ENCODE measurements around the gene FANCF.

Gene FANCF

DNA sequence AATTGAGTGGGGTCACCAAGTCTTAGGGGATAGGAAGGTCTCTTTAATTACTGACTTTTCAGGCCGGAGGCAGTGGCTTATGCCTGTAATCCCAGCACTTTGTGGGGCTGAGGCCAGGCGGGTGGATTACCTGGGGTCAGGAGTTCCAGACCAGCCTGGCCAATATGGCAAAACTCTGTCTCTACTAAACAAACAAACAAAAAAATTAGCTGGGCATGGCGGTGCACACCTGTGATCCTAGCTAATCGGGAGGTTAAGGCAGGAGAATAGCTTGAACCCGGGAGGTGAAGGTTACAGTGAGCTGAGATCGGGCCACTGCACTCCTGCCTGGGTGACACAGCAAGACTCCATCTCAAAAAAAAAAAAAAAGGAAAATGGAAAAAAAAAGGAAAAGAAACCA is 1.8 kb upstream of the FANCF start:
- no peak for DNase-seq (ENCODE audit: low read depth)
- H3K4me3 ChIP-seq (ENCODE audit: low read depth, low read length) = no peak overlapping the region

DNA sequence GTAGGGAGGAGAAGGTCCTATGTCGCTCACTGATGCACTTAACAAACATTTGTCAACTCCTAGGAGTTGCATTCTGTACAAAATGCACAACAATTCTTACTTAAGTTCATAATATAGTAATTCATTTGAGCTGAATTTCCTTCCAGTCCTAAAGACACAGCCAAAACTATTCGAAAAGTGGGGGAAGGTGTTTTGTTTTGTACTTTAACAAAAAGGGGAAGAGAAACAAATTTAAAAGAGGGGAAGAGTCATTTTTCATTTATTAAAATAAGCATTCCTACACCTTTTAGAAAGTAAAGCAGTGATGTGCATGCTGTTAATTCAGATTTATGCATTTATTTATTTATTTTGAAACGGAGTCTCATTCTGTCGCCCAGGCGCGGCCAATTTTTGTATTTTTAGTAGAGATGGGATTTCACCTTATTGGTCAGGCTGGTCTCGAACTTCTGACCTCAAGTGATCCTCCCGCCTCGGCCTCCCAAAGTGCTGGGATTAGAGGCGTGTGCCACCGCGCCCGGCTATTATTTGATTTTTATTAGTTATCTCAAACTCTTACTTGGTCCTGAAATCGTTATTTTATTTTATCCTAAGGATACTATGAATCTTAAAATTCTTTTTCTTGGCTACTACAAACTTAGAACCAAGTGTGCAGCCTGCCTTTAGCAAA is 1.1 kb upstream of the FANCF start:
- no peak for DNase-seq (ENCODE audit: low read depth)
- no peak overlapping the region for H3K4me3 ChIP-seq (ENCODE audit: low read depth, low read length)

DNA sequence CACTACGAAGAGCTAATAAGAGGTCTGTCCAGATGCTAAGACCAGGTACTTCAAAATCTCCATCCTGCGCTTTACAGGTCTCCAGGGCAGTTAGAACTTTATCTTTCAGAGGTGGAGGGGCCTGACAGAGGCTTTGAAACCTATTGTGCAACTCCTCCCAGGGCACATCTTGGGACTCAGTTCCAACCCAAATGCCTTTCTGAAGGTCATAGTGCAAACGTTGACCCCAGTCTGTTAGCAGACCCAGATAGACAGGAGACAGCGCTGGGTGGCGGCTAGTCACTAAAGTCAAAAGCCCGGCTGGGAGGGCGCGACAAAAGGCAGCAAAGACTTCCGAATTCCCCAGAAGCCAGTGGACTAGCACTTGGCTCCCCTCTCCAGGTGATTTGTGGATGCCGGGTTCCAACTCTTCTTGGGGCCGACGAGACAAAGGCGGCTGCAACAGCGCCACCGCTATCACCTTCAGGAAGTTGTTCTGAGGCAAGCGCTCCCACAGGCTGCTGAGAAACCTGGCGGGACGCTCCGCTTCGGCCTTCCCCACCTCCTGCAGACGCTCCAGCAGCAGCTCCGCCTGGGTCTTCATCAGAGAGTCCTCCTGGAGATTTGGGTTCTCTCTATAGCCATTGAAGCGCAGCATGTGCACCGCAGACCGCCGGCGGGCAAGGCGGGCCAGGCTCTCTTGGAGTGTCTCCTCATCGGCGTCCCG is 728 bp downstream of the FANCF start:
- peak; percentile 14 for DNase-seq (ENCODE audit: low read depth)
- peak overlapping the region; percentile 86 for H3K4me3 ChIP-seq (ENCODE audit: low read depth, low read length)

DNA sequence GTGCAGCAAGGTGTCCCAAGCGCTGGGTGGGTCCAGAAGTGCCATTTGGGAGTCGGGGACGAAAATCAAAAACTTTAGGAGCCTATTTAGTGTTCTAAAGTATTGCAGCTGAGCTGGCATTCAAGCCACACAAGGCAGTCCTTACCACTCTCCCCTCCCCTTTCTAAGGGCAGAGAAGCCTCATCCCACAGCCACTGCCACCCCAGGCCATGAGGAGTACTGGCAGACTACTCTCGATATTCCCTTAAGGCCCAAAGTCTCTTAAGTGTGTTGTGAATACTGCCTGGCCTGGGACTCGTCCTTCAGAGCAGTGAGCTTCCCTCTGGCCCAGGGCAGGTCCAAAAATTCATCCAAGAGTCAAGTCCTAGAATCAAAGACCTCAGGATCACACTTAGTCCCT is 7.8 kb downstream of the FANCF start:
- DNase-seq (ENCODE audit: low read depth) = no peak
- no peak overlapping the region for H3K4me3 ChIP-seq (ENCODE audit: low read depth, low read length)

DNA sequence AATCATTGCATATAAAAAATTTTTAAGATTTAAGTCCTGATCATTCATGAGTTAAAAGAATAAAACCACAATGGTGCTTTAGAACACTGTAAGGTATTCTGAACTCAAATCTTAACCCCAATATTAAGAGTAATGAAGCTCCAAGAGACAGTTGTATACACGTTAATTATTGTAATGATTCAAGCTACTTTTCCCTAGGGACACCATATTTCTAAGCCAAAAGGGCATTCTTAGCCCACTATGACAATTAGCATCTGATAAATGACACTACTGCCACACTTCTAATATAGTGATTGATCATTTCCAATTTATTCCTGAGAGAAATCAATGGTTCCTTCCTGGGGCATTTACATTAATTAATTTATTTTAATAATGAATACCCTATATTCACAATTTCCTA is 21.7 kb downstream of the FANCF start:
- no peak for DNase-seq (ENCODE audit: low read depth)
- H3K4me3 ChIP-seq (ENCODE audit: low read depth, low read length) = no peak overlapping the region

DNA sequence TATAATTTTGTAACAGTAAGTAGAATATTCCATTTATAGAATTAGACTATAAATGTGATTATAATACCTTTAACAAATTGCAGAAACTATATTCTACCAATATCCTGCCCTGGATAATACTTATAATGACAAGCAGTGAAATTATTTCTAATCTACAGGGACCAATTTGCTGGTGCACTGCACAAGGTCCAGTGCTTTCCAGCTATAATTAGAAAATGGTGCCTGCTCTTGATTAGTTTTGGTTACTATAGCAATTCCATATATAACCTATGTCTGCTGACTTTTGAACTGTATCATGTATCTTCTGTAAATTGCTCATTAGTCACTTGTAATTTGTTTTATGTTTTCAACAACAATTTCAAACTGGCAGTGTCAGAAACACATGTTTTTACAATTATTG is 23.1 kb downstream of the FANCF start:
- H3K4me3 ChIP-seq (ENCODE audit: low read depth, low read length) = no peak overlapping the region
- no peak for DNase-seq (ENCODE audit: low read depth)

DNA sequence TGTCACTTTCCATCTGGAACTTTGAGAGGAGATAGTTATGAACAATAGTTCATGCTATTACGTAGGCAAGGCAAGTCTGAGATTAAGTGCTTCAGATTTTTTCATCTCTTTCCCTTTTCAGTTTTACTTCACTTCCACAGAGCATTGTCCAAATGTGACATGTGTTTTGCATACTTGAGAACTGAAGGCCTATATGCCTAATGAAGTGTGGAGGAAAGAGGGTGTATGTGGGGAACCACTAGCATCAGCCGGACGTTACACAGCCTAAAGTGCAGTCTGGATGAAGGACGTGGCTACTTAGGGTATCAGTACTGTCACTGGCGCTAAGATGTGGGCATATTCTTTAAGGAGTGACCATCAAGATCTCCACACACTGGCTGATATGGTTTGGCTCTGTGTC is 26.2 kb downstream of the FANCF start:
- no peak for DNase-seq (ENCODE audit: low read depth)
- no peak overlapping the region for H3K4me3 ChIP-seq (ENCODE audit: low read depth, low read length)

DNA sequence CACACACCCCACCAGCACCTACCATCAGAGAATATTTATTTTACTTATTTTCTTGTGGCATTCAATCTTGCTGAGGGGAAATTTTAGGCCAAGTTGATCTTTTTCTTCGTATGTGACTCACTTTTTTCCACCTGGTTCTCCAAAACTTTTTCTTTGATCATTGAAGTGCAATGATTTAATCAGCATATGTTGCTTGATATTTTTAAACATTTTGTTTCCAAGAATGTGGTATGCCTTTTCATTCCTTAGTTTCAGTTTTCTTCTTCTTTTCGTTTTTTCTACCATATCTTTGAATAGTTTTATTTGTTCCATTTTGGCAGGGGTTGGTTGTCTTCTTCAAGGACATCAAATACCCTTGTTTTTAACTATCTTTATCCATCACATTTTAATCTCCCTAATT is 28.6 kb downstream of the FANCF start:
- no peak for DNase-seq (ENCODE audit: low read depth)
- H3K4me3 ChIP-seq (ENCODE audit: low read depth, low read length) = no peak overlapping the region

DNA sequence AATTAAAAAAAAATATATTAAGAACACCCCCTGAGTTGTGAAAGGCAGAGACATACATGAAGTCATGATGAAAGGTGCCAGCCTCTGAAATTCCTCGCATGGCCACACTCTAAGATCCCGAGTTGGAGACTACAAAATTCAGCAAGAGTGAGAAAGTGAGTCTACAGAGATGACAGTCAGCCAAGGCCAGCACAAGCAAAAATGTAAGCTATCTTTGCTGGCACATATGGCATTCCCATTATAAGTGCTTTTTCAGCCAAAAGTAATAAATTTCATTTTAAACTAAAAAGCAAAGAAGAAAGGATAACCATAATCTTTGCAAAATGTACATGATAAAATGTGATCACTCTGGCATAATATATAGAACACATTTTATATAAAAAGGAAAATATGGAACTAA is 40.6 kb downstream of the FANCF start:
- H3K4me3 ChIP-seq (ENCODE audit: low read depth, low read length) = no peak overlapping the region
- no peak for DNase-seq (ENCODE audit: low read depth)

DNA sequence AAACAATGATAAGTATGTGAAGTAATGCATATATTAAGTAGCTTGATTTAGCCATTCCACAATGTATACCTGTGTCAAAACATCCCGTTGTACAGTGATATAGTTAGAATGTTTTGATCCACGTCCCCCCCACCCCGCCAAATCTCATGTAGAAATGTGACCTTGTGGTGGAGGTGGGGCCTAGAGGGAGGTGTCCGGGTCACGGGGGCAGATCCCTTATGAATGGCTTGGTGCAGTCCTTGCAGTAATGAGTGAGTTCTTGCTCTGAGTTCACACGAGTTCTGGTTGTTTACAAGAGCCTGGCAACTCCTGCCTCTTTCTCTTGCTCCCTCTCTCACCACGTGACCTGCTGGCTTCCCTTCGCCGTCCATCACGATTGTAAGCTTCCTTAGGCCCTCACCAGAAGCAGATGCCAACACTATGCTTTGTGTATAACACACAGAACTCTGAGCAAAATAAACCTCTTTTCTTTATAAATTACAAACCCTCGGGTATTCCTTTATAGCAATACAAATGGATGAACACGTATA is 41.6 kb downstream of the FANCF start:
- no peak overlapping the region for H3K4me3 ChIP-seq (ENCODE audit: low read depth, low read length)

DNA sequence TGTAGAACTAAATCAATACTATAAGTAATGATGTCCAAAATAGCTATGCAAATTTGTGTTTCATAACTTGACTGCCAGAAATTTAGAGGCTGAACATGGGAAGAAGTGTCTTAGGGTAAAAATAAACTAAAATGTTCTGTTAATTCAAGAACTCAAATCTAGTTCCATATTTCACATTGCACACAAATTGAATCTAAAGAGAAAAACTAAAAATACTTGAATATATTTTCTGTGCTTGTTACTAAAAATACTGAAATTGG is 43.5 kb downstream of the FANCF start:
- no peak for DNase-seq (ENCODE audit: low read depth)
- no peak overlapping the region for H3K4me3 ChIP-seq (ENCODE audit: low read depth, low read length)

More for the DNA sequence above, 41.6 kb downstream of the FANCF start:
- no peak for DNase-seq (ENCODE audit: low read depth)

DNA sequence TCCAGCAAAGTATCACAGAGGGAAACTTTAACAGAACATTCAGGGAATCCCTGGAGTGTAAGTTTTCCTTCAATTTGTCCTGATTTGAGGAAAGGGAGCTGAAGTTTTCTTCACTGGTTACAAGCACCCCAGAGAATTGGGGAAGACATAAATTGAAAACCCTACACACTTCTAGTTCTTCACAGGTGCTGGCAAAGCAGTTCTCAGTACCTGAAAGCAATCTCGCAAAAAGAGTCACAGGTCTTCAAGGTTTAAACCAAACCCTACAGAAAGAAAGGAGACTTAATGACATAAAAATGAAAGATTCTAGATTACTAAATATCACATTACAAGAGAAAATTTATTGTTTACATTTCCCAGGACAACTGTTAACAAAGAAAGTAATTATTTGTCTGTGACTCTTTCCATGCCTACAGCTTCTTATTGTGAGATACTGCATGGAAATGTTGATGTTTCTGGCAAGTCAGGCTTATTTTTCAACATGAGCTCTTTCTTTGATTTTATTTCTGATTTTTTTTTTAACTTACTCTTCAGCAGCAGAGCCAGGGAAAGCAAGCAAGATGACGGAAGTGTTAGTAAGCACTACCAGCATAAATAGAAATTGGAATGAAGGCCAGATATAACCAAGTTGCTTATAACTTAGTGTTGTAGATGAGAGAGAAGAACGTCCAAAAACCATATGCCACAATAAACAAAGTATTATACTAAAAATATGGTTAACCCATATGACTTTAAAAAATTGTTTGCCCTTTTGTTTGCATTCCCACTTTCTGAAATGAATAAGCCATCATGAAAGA is 44.1 kb downstream of the FANCF start:
- no peak for DNase-seq (ENCODE audit: low read depth)
- no peak overlapping the region for H3K4me3 ChIP-seq (ENCODE audit: low read depth, low read length)

DNA sequence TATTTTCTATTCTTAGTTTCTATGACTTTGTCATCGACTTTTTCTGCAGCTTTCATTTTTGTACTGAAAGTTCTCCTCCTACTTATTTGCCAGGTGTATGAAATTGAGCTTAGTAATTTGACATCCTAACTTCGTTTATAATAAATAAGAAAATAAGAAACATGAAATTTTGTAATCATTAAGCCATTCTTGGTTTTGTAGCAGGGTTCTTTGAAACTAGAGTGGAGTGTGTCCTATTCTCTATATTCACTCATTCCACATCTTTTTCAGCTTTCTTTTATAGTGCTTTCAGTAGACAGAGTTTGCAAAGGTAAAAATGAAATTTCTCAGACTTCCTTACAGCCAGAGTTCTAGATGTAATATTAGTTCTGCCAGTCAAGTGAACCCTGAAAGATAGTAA is 47.8 kb downstream of the FANCF start:
- DNase-seq (ENCODE audit: low read depth) = no peak
- H3K4me3 ChIP-seq (ENCODE audit: low read depth, low read length) = no peak overlapping the region

Measured in skeletal muscle cell (primary cell).